ENCODE data around the gene PARN.
"Not testable (repeated sequence)": the region's sequence is repeated elsewhere in the genome, so short reads cannot be mapped to it uniquely, and the experiment has no call there.

Gene PARN

DNA sequence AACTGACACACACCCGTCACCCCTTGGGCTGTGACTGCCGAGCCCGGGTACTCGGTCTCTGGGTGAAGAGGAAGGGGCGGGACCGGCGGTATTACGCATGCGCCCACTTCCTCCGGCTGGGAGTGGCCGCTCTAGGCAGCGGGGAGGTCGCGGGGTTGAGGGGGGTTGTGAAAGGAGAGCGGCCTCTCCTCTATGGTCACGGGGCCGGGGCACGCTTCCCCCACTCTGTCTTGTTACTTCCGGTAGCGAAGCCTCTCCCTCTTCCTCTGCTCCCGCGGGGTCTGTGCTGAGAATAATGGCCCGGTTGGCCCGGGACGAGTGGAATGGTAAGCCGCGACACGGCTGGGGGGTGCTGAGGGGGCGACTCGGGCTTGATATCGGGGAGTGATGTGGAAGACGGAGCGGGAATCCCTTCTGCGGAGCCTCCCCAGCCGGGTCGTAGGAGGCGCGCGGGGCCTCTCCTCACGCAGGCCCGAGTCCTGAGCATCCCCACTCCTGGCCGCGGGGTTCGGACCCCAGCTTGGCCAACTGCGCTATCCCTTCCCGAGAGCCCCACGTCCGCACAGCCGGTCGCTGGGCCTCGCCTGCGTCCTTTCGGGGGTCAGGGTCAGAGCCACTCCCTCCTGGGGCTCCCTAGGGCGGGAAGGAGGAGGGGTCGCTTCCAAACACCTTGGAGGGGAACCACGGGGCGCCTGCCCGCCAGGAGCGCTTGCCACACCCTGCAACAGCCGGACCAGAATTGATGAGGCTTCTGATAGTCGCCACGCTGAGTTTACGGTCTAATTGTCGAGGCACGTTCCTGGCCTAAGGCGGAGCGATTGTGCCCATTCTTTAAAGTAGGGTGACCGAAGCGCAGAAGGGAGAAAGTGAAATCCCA lies 2.9 kb upstream of the PARN start, which contains the start of gene BFAR:
BFAR (plus strand) TSS at position 259 of the 877 bp plus-strand sequence. CDS start 11,396 bp downstream, outside the sequence.
- in situ Hi-C loops (cut with MboI; ENCODE audit: low sequenced_read_pairs), result no loop called here

DNA sequence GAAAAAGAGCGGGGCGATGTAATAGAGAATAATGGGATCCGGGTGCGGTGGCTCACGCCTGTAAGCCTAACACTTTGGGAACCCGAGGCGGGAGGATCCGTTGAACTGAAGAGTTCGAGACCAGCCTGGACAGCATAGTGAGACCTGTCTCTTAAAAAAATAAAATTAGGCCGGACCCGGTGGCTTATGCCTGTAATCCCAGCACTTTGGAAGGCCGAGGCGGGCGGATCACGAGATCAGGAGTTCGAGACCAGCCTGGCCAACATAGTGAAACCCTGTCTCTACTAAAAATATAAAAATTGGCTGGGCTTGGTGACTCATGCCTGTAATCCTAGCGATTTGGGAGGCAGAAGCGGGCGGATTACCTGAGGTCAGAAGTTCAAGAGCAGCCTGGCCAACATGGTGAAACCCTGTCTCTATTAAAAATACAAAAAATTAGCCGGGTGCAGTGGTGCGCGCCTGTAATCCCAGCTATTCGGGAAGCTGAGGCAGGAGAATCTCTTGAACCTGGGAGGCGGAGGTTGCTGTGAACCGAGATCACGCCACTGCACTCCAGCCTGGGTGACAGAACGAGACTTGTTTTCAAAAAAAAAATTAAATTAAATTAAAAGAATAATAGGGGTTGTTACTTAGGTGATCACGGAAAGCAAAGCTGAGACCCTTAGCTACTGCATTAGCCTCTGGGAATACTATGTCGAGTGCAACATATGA lies 715 bp upstream of the PARN start:
- in situ Hi-C loops (cut with MboI; ENCODE audit: low sequenced_read_pairs), result not testable (repeated sequence)

DNA sequence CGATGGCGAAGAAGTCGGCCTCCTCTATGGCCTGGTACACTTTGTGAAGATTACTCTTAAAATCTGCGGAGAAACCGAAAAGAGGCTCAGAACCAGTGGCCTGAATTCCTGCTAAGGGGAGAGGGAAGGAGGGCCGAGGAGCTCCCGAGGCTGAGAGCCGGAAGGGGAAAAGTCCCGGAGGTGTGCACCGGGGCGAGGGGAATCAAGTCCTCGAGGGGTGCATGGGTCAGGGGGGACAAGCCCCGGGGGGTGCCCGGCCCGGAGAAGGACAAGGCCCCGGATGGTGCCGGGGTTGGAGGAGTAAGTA lies 495 bp downstream of the PARN start:
- in situ Hi-C loops (cut with MboI; ENCODE audit: low sequenced_read_pairs), result no loop called here

DNA sequence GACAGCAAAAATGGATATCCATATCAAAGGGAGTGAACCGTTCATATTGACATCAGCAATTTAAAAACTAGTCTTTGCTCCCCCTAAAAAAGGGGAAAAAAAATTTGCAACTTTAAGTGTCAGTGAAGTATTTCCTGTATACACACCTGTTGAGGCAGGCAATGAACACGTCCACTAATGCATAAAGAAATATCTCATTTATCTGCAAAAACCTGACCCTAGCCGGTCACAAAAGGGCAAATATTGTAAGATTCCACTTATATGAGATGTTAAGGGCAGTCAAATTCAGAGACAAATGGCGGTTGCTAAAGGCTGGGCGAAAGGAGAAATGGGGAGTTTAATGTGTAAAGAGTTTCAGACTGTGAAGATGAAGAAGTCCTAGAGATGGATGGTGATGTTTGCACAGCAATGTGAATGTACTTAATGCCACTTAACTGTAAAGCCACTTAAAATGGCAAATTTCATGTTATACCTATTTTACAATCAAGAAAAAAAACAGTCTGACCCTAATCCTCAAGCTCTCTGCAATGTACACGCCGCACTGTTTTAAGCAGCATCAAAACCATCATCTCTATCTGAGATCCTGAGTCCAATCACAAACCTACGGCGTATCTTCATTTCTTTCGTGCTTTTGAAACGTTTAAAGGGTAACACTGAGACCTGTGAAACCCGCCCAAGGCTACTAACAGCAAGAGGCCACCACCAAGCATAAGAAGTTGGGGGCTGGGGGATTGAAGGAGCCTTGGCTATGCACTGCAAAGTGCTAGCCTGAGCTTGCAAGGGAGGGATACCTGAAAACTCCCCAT lies 1.1 kb downstream of the PARN start:
- in situ Hi-C loops (cut with MboI; ENCODE audit: low sequenced_read_pairs), result no loop called here

DNA sequence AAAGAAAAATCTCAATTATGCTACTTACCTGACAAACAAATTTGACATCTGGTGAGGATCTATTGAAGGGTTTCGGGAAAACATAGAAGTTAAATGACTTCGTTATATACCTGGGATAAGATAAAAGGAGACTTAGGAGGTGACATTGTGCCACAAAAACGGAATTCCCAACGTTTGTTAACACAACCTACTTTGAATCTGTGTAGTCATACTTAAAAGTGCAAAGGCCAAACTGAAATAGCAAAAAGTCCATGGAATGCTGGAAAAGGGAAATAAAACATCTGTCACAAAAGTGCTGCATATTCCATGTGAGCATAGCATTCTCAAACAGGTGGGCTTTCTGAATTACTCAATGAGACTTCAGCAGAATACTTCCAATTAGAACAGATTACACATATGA lies 3.0 kb downstream of the PARN start:
- in situ Hi-C loops (cut with MboI; ENCODE audit: low sequenced_read_pairs), result no loop called here

DNA sequence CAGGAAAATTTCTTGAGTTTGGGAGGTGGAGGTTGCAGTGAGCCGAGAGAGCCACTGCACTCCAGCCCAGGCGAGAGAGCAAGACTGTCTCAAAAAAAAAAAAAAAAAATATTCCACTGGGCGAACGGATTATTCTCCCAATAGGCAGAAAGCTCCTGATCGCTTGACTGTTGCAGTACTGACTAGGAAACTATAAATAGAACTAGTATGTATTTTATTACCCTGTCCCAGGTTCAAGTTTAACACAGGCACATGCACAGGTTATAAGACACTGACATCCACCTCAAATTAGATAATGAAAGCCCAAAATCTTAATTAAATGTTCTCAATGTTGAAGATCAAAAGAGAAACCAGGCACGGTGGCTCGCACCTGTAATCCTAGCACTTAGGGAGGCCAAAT lies 11.5 kb downstream of the PARN start:
- in situ Hi-C loops (cut with MboI; ENCODE audit: low sequenced_read_pairs), result no loop called here

DNA sequence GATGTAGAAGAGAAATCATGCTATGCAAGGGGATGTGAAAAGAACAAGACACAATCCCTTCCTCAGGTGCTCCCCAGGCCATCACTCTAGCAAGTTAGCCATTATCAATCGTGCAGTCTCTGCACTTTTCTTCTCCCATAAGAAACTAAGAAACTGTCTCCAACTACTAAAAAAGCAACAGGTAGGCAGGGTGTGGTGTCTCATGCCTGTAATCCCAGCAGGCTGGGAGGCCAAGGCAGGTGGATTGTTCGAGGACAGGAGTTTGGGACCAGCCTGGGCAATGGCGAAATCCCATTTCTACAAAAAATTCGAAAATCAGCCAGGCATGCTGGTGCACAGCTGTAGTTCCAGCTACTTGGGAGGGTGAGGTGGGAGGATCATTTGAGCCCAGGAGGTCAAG lies 13.8 kb downstream of the PARN start:
- in situ Hi-C loops (cut with MboI; ENCODE audit: low sequenced_read_pairs), result no loop called here

DNA sequence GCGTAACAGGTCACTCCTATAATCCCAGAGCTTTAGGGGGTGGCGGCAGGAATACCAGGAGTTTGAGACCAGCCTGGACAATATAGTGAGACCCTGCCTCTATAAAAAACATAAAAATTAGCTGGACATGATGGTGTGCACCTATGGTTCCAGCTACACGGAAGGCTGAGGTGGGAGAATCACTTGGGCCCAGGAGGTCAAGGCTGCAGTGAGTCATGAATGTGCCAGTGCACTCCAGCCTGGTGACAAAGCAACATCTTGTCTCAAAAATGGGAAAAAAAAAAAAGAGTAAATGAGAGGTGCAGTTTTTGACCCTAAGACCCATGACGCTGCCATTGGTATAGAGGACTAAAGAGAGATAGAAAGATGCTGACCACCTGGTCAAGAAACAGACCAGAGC lies 16.1 kb downstream of the PARN start:
- in situ Hi-C loops (cut with MboI; ENCODE audit: low sequenced_read_pairs), result no loop called here

DNA sequence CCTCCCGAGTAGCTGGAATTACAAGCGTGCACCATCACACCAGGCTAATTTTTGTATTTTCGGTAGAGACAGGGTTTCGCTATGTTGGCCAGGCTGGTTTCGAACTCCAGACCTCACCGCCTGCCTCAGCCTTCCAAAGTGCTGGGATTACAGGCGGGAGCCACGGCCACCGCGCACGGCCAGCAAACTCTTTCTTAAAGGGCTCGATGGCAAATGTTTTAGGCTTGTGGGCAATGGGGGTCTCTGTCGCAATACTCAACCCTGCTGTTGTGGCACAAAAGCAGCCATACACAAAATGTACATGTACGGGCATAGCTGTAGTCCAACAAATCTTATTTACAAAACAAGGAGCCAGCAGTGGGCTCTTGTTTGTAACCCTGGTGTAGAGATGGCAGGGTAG lies 18.4 kb downstream of the PARN start:
- in situ Hi-C loops (cut with MboI; ENCODE audit: low sequenced_read_pairs), result no loop called here

DNA sequence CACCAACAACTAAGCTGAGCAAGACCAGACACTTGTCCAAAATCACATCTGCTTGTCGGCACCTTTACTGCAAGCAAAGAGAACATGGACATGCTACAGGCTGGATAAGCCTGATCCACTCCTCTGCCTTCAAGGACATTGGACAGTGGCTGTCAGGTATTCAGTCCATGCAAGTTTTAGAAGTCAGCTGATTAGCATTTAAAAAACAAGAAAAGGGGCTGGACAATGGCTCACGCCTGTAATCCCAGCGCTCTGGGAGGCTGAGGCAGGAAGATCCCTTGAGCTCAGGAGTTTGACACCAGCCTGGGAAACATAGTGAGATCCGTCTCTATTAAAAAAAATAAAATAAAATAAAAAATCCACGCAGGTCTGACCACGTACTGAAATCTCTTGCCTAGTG lies 20.3 kb downstream of the PARN start:
- in situ Hi-C loops (cut with MboI; ENCODE audit: low sequenced_read_pairs), result no loop called here

DNA sequence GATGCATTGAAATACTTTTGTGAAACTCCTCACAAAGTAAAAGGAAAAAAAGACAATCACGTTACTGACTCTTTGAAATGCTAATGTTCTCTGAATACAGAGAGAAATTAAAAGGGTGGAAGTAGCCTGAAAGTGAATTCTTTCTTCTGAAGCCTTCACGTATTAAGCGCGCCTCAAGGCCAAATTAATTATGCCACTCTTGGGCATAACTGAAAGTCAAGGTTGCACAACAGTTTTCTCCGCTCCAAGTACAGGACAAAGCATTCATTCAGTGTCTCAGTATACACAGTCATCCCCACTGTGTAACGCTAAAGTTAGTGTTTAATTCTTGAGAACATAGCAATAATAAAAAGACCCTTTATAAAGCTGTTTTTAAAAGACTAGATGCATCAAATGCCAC lies 21.5 kb downstream of the PARN start:
- in situ Hi-C loops (cut with MboI; ENCODE audit: low sequenced_read_pairs), result no loop called here

DNA sequence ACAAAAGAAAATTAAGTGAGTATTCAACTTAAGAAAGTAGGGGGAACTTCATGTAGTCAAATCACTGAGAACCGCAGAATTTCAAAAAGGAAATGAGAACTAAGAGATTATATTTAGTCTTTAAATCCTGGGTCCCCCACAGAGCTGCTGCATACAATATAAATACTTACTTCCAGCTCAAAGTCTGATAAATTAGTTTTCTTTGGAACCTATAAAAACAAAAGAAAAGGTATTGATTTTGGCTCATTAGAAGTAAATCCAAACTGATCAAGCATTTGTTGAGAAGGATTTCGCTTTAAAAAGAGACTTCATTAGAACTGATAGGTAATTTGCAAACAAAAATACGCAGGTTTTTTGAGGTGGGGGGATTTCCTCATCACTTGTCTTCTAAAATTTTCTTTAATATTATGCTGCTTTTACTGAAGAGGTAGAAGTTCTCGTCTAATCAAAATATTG lies 21.9 kb downstream of the PARN start:
- in situ Hi-C loops (cut with MboI; ENCODE audit: low sequenced_read_pairs), result no loop called here

DNA sequence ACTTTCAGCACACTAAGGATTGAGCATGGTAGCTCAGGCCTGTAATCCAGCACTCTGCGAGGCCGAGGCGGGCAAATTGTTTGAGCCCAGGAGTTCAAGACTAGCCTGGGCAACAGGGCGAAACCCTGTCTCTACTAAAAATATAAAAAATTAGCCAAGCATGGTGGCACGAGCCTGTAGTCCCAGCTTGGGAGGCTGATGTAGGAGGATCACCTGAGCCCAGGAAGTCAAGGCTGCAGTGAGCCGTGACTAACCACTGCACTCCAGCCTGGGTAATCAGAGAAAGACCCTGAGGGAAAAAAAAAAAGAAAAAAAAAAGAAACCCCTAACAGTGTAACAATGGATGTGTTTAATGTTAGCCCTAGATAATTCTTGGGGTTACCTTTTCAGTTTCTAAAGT lies 24.0 kb downstream of the PARN start:
- in situ Hi-C loops (cut with MboI; ENCODE audit: low sequenced_read_pairs), result no loop called here

DNA sequence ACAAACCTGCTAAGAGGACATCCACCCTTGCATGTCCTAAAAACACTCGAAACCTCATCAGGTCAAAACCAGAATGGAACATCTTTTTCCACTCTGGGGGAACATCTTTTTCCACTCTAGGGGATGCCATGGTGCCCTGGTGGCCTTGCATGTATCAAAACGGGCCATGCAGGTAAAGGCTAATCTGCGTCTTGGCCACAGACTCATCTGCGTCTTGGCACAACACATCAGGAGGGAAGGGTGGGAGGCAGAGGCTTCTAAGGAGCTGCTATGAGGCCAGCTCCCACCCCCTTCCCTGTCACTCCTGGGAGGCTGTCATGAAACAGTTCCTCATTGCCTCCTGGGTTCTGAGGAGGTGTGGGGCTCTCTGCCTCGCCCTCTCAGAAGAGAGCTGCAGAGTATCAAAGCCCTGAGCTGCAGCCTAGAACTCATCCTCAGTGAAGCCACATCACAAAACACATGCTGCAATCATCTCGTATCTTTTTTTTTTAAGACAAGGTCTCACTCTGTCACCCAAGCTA lies 27.6 kb downstream of the PARN start:
- in situ Hi-C loops (cut with MboI; ENCODE audit: low sequenced_read_pairs), result no loop called here

DNA sequence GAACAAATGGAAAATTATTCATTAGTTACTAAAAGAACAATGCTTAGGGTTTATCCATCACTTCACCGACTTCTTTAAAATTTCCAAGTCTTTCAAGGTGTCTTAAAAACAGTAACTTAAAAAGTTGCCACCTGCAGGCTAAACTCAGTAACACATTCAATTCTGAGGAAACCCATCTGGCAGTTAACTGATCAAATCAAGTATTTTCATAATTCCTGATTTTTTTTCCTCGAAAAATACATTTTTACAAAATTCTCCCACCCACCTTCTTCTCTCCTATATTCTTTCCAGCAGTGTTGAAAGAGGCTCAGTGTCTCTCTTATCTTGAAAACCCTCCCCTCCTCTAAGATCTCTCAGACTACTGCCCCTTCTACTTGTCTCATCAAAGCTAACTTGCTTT lies 29.9 kb downstream of the PARN start:
- in situ Hi-C loops (cut with MboI; ENCODE audit: low sequenced_read_pairs), result no loop called here

DNA sequence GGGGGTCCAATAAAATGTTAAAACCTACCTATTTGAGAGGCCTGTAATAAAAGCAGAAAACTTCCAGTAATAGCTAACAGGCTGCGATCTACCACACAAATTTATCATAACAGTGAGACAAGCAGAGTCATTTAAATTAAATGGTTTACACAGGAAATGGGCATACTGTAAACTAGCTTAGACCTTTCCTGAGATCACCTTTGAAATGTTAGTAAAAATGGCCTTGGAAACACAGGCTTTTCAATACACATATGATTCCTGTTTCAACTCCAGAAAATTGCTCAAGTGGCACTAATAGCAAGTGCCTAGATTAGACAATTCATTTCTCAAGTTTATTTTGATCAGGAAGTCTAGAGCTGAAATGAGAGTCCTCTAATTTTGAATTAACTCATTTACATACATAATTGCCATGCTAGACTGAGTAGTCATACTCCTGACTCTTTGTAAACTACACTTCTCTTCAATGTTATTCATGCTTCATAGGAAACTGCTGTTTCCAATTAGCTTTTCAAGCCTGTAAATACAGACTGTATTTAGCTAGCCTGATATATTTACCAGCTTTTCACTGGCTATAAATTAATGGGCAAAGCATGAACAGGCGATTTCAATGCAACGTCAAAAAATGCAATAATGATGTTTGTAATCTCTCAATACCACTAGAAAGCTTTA lies 43.3 kb downstream of the PARN start:
- in situ Hi-C loops (cut with MboI; ENCODE audit: low sequenced_read_pairs), result no loop called here

DNA sequence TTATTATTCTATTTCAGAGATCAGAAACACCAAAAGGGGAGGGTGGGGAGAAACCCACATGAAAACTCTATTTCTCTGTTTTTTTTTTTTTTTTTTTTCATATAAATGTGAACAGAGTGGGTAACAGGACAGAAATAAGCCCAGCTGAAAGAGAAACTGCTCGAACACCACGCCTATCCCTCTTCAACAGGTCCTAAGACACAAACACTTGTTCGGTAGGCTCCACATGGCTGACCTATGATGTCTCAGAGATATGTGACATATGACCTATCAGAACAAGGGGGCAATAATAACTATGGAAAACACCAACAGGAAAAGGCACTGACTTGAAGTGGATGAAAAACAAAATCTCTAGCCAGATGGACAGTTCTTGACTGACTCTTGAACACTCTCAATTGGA lies 44.8 kb downstream of the PARN start:
- in situ Hi-C loops (cut with MboI; ENCODE audit: low sequenced_read_pairs), result no loop called here

DNA sequence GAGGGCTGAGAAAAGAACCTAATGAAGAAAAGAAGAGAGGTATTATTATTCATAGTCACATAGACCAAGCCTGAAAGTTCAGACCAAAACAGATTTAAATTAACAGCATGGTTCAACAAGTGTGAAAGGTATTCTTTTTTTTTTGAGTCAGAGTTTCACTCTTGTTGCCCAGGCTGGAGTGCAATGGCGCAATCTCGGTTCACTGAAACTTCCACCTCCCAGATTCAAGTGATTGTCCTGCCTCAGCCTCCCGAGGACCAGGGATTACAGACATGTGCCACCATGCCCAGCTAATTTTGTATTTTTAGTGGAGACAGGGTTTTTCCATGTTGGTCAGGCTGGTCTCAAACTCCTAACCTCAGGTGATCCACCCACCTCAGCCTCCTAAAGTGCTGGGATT lies 49.1 kb downstream of the PARN start:
- in situ Hi-C loops (cut with MboI; ENCODE audit: low sequenced_read_pairs), result not testable (repeated sequence)

DNA sequence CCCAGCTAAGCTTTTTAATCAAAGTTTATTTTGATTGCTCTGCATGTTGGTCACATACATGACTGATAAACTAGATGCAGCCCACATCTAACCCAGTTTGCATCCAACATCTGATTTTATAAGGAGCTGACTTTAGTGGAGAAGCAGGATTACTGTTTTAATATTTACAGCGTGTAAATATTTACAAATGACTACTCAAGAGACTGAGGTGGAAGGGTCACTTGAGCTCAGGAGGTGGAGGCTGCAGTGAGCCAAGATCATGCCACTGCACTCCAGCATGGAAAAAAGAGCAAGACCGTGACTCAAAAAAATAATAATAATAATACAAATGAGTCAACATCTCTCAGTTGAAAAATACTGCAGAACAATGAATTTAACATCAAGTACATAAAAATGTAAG lies 50.8 kb downstream of the PARN start:
- in situ Hi-C loops (cut with MboI; ENCODE audit: low sequenced_read_pairs), result no loop called here

DNA sequence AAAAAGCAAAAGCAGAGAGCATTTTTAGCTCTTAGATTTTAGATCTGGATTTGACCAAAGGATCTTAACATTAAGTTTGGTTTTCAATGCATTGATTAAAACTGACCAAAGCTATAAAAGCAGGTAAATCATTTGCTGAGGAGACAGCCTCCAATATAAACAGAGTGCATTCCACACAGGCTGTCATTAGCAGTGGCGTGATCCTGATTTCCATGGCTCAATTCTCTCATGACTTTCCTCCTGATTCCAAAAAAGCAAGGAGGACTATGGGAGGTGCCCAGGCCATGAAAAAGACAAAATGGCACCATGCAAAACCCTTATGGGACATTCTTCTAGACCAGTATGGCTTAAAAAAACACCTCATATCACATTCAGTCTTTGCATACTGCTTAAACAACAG lies 53.5 kb downstream of the PARN start:
- in situ Hi-C loops (cut with MboI; ENCODE audit: low sequenced_read_pairs), result no loop called here

DNA sequence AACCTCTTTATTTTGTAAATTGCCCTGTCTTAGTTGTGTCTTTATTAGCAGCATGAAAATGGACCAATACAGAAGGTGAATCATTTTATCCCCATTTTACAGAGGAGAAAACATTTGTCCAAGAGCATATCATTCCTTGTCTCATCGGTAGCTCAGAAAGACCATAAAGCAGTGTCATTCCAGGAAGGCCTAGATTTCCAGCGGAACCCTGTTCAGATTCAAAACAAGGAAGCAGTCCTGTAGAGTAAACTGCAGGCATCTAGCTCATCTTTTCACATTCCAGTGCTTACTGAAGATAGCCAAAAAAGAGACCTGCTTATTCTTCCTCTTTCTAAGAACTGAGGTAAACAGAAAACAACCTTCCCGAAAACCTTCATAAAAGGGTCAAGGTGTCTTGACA lies 54.0 kb downstream of the PARN start:
- in situ Hi-C loops (cut with MboI; ENCODE audit: low sequenced_read_pairs), result no loop called here

All from HL-60/S4 treated with phorbol 12-myristate 13-acetate at 8.2 ng/mL for 4 days and 3 days (cell line).